K562 (cell line): ENCODE measurements around the gene TPM4. TPM values are rescaled to one million over a fixed set of nuclear protein-coding genes. Genes with fewer than 3 reads are reported as not detected.

Source experiments
- ATAC-seq: fragments of 200-7000 bp; cut with Tn5 transposase; 3 replicates; pipeline ENCODE4 v1.9.1; 2020; ENCODE audit warnings: moderate library complexity
- BruUV-seq: library from RNA; stranded (reverse); fragments of 400-500 nt; replicated peaks from 2 replicates; lab custom pipeline; 2021; lab: Mats Ljungman, UMichigan
- CTCF ChIA-PET: fragments of 300-600 bp; formaldehyde crosslinking; extraction: SDS; loops from one replicate; lab custom pipeline; 2021; ENCODE audit warnings: low intra/inter-chr PET ratio; lab: Yijun Ruan, JAX
- POLR2A ChIA-PET: fragments of 300-600, 350-650 bp; sonication (Branson Sonifier 250); formaldehyde crosslinking; extraction: SDS; loops from one replicate; lab custom pipeline; 2021; ENCODE audit warnings: antibody characterized with exemption, inconsistent platforms; lab: Yijun Ruan, JAX
- DNase-seq, 4 experiments: peaks; one replicate each; pipeline versions ENCODE4 v3.0.0 to v3.0.0-alpha.2; 2011 to 2018; ENCODE audit warnings: low spot score in 3 of 4, mixed read lengths in 3 of 4; ENCODE audit errors: extremely low read depth in 1 of 4
- FAIRE-seq: peaks from 2 replicates; lab custom pipeline; 2011; peaks lifted over from hg19 to GRCh38; lab: Jason Lieb, UNC
- H2AFZ ChIP-seq: 2 replicates; pipeline ENCODE4 v1.6.0; 2011; ENCODE audit warnings: low read depth, low read length, control low read depth, inconsistent platforms
- H3K27ac ChIP-seq: fragments of 200-600 bp; 3 replicates; pipeline ENCODE4 v1.8.0; 2011; ENCODE audit warnings: low read depth, mild to moderate bottlenecking, control low read depth, inconsistent platforms, low read length, moderate library complexity, mixed read lengths; ENCODE audit errors: extremely low read depth
- H3K27me3 ChIP-seq, 2 experiments: fragments of 300-600 bp in 1 of 2; 2 replicates in 1 of 2; 3 replicates in 1 of 2; pipeline versions ENCODE4 v1.6.0 to v1.8.0; 2011; ENCODE audit warnings: inconsistent platforms in 2 of 2, low read length in 2 of 2, mild to moderate bottlenecking in 1 of 2, mixed read lengths in 1 of 2, moderate library complexity in 1 of 2; ENCODE audit not compliant: control insufficient read depth in 2 of 2, insufficient read depth in 2 of 2
- H3K36me3 ChIP-seq: fragments of 300-600 bp; 3 replicates; pipeline ENCODE4 v1.8.0; 2011; ENCODE audit warnings: mild to moderate bottlenecking, low read length, inconsistent platforms; ENCODE audit not compliant: control insufficient read depth, insufficient read depth
- H3K4me1 ChIP-seq, 2 experiments: fragments of 200-600 bp in 1 of 2; replicated peaks in 1 of 2; 2 replicates in 1 of 2; 3 replicates in 1 of 2; pipeline versions ENCODE4 v1.5.1 to v1.8.0; 2011; ENCODE audit warnings: inconsistent platforms in 2 of 2, low read length in 2 of 2, mild to moderate bottlenecking in 1 of 2, mixed read lengths in 1 of 2, moderate library complexity in 1 of 2; ENCODE audit not compliant: control insufficient read depth in 2 of 2, insufficient read depth in 2 of 2
- H3K4me2 ChIP-seq: 2 replicates; pipeline ENCODE4 v1.6.1; 2011; ENCODE audit warnings: low read length, control low read depth, inconsistent platforms, mixed read lengths; ENCODE audit not compliant: insufficient read depth
- H3K4me3 ChIP-seq: fragments of 200-600 bp; sonication (generic), shearing (Covaris generic); 2 replicates; pipeline ENCODE4 v1.5.1; 2016; ENCODE audit warnings: control low read depth, inconsistent platforms
- H3K79me2 ChIP-seq: fragments of 200-600 bp; 3 replicates; pipeline ENCODE4 v1.8.0; 2011; ENCODE audit warnings: low read length, inconsistent platforms; ENCODE audit not compliant: control insufficient read depth, insufficient read depth
- H3K9ac ChIP-seq, 2 experiments: 2 replicates each; pipeline versions ENCODE4 v1.6.0 to v1.6.1; 2011; ENCODE audit warnings: low read depth in 2 of 2, low read length in 2 of 2, control low read depth in 1 of 2, inconsistent platforms in 1 of 2, mild to moderate bottlenecking in 1 of 2, mixed read lengths in 1 of 2; ENCODE audit not compliant: insufficient read depth in 1 of 2
- H3K9me1 ChIP-seq: one replicate; pipeline ENCODE4 v1.6.0; 2011; ENCODE audit warnings: inconsistent platforms, mild to moderate bottlenecking, low read length, moderate library complexity; ENCODE audit not compliant: control insufficient read depth, insufficient read depth
- H3K9me3 ChIP-seq: replicated peaks from 2 replicates; pipeline ENCODE4 v1.5.1; 2011; ENCODE audit warnings: low read depth, low read length, inconsistent platforms; ENCODE audit not compliant: control insufficient read depth, insufficient read depth
- H4K20me1 ChIP-seq: replicated peaks from 2 replicates; pipeline ENCODE4 v1.6.1; 2011; ENCODE audit warnings: low read length, inconsistent platforms, mixed read lengths; ENCODE audit not compliant: control insufficient read depth, insufficient read depth
- BRD4 ChIP-seq: fragments of 200-600 bp; sonication (generic); IDR thresholded peaks from 2 replicates; pipeline ENCODE4 v1.6.1; 2017; ENCODE audit warnings: inconsistent platforms
- BRD9 ChIP-seq: fragments of 450-650 bp; IDR thresholded peaks from 2 replicates; pipeline ENCODE4 v1.6.1; 2018; ENCODE audit warnings: low read depth; ENCODE audit not compliant: partially characterized antibody
- CBX3 ChIP-seq, 2 experiments: IDR thresholded peaks; 1 replicate in 1 of 2; 2 replicates in 1 of 2; pipeline ENCODE4 v1.6.1; 2012; ENCODE audit warnings: inconsistent platforms in 2 of 2, low read length in 2 of 2, borderline replicate concordance in 1 of 2, control low read depth in 1 of 2
- CGGBP1 ChIP-seq: fragments of 250-450 bp; sonication (Bioruptor Pico); IDR thresholded peaks from 2 replicates; pipeline ENCODE4 v1.9.0; 2021; ENCODE audit warnings: mild to moderate bottlenecking
- CREBBP ChIP-seq: IDR thresholded peaks from one replicate; pipeline ENCODE4 v1.6.1; 2012; ENCODE audit warnings: low read depth, mild to moderate bottlenecking, control low read depth, inconsistent platforms, low read length
- E2F6 ChIP-seq, 2 experiments: IDR thresholded peaks; 2 replicates each; pipeline ENCODE4 v1.6.1; 2011; ENCODE audit warnings: borderline replicate concordance in 1 of 2, control low read depth in 1 of 2, low read depth in 1 of 2, low read length in 1 of 2, mild to moderate bottlenecking in 1 of 2, mixed read lengths in 1 of 2, moderate library complexity in 1 of 2; ENCODE audit not compliant: insufficient read depth in 1 of 2, insufficient read length in 1 of 2, poor library complexity in 1 of 2, severe bottlenecking in 1 of 2; ENCODE audit errors: extremely low read depth in 1 of 2
- ELF2 ChIP-seq: fragments of 250-450 bp; sonication (Bioruptor Pico); IDR thresholded peaks from 2 replicates; pipeline ENCODE4 v1.5.0; 2021; ENCODE audit warnings: mild to moderate bottlenecking
- FOXJ3 ChIP-seq: sonication (generic); formaldehyde crosslinking; IDR thresholded peaks from 2 replicates; pipeline ENCODE4 v1.4.0; 2020; ENCODE audit warnings: mild to moderate bottlenecking, missing genetic modification reagents
- GATAD2B ChIP-seq: fragments of 450-650 bp; IDR thresholded peaks from 2 replicates; pipeline ENCODE4 v1.6.1; 2017; ENCODE audit warnings: mild to moderate bottlenecking, borderline replicate concordance
- HBP1 ChIP-seq: fragments of 450-650 bp; formaldehyde crosslinking; IDR thresholded peaks from 2 replicates; pipeline ENCODE4 v1.4.0; 2022; ENCODE audit warnings: missing genetic modification characterization
- KDM5B ChIP-seq: fragments of 200-600 bp; sonication (generic); IDR thresholded peaks from 2 replicates; pipeline ENCODE4 v1.6.1; 2012; ENCODE audit warnings: low read depth, mild to moderate bottlenecking, moderate library complexity, low read length, control low read depth, inconsistent platforms; ENCODE audit not compliant: insufficient replicate concordance
- NCOA1 ChIP-seq: fragments of 450-650 bp; IDR thresholded peaks from 2 replicates; pipeline ENCODE4 v1.6.1; 2016; ENCODE audit warnings: low read depth
- POLR2G ChIP-seq: fragments of 200-400 bp; formaldehyde crosslinking; IDR thresholded peaks from 2 replicates; pipeline ENCODE4 v1.6.1; 2017; ENCODE audit warnings: low read depth, mild to moderate bottlenecking, antibody characterized with exemption, low read length, moderate library complexity
- TOE1 ChIP-seq, 2 experiments: fragments of 450-650 bp in 1 of 2; sonication (generic) in 1 of 2; formaldehyde crosslinking in 1 of 2; IDR thresholded peaks; 2 replicates each; pipeline versions ENCODE4 v1.7.1 to v1.8.0; 2016 to 2022; ENCODE audit warnings: borderline replicate concordance in 2 of 2, mild to moderate bottlenecking in 2 of 2, antibody characterized with exemption in 1 of 2, inconsistent platforms in 1 of 2, low read depth in 1 of 2, missing genetic modification reagents in 1 of 2, moderate library complexity in 1 of 2
- TRIM28 ChIP-seq: fragments of 450-650 bp; IDR thresholded peaks from 2 replicates; pipeline ENCODE4 v1.6.1; 2017
- ZNF431 ChIP-seq: sonication (generic); formaldehyde crosslinking; IDR thresholded peaks from 2 replicates; pipeline ENCODE4 v1.8.0; 2022; ENCODE audit warnings: mild to moderate bottlenecking, missing genetic modification reagents
- ZNF695 ChIP-seq: fragments of 450-650 bp; formaldehyde crosslinking; IDR thresholded peaks from 2 replicates; pipeline ENCODE4 v1.4.0; 2020; ENCODE audit warnings: mild to moderate bottlenecking, moderate library complexity
- ZNF699 ChIP-seq: fragments of 250-450 bp; sonication (Bioruptor Pico); IDR thresholded peaks from 2 replicates; pipeline ENCODE4 v1.8.0; 2021; ENCODE audit warnings: mild to moderate bottlenecking, moderate library complexity; ENCODE audit not compliant: insufficient replicate concordance
- WGBS: fragments of 100-300 bp; shearing (Covaris generic); methylation state at CpG from one replicate; pipeline ENCODE4 v1.1.6; 2016; ENCODE audit warnings: low coverage, mixed read lengths; ENCODE audit not compliant: insufficient coverage; ENCODE audit errors: missing lambda C conversion rate; 5-methylcytosine and 5-hydroxymethylcytosine counted together
- in situ Hi-C: fragments of 300-500 bp; cut with MboI; formaldehyde crosslinking; loops from 4 replicates; pipeline ENCODE4 v1.15.0; 2018; ENCODE audit warnings: inconsistent platforms, mixed read lengths
- intact Hi-C: fragments of 100-400 bp; cut with micrococcal nuclease; formaldehyde crosslinking; loops from 2 replicates; pipeline ENCODE4 v1.14.2; 2022
- polyA plus RNA-seq, 8 experiments: library from polyadenylated mRNA; depleted of rRNA in 4 of 8; stranded (reverse) in 5 of 8; unstranded in 3 of 8; fragments of >200 nt; fragmentation: Nextera tagmentation in 2 of 8; fragmentation: Illumina TruSeq in 1 of 8; extraction: Ambion mirVana in 2 of 8; extraction: Trizol in 1 of 8; gene quantifications; 2 replicates each; pipeline versions ENCODE4 v1.2.1 to v1.2.3, GENCODE V29; 2011 to 2014; ENCODE audit warnings: inconsistent platforms in 1 of 8, missing spikeins in 1 of 8
- total RNA-seq, 7 experiments: library from RNA; depleted of rRNA in 6 of 7; stranded (reverse); fragments of >200 nt in 6 of 7; fragmentation: Illumina TruSeq in 2 of 7; extraction: Trizol in 2 of 7; gene quantifications; 2 replicates each; pipeline versions ENCODE4 v1.2.1 to v1.2.3, GENCODE V29; 2011 to 2021; ENCODE audit warnings: low replicate concordance in 1 of 7

TPM4 gene
- total and polyA plus RNA-seq, 9 of the 15 experiments (the other 6 are each of a cell fraction or from before 2014, with no cell fraction given), result 28.1 to 111 (median 77.4) TPM

GRCh38 chr19:16111909-16112752 lies 35.8 kb downstream of the TPM4 start:
- TSS peak; percentile 73 for BruUV-seq
- Histone ChIP-seq H3K27me3 (no peaks in the 10 kb centered on the region), H3K27ac (peak overlapping the region; percentile 98), H3K36me3 (peaks cover 30% of the 10 kb centered on the region; the same call in 2 of the 3 replicates), H3K9me1 (no peaks in the 10 kb centered on the region), H3K9me3 (no peaks in the 10 kb centered on the region), H3K9ac (peak overlapping the region; percentile 95 to 98), H3K4me1 (peaks cover 20 to 22% of the 10 kb centered on the region in 2 experiments), H3K79me2 (peaks cover 43% of the 10 kb centered on the region), H3K4me2 (peak overlapping the region; percentile 95), H4K20me1 (peaks cover 17% of the 10 kb centered on the region), H3K4me3 (peak overlapping the region; percentile 100), H2AFZ (peak overlapping the region; percentile 98)
- intact Hi-C loops, result loop anchor here (1.0 to 5.0 kb wide), 4 partner anchors 40 to 71 kb away; no protein-coding TSS in a partner anchor
- peak; percentile 37 for FAIRE-seq
- DNase-seq, result peak in 1 of 4 experiments; percentile 22
- CTCF ChIA-PET, result interaction anchor here (0.6 to 1.3 kb wide), 3 partner anchors 50 to 70 kb away, joined by 3 read pairs; no protein-coding TSS in a partner anchor
- in situ Hi-C loops, result no loop called here
- 1% methylated on average over 37 of the region's 37 CpGs for WGBS
- POLR2A ChIA-PET, result interaction anchor here (0.5 to 3.9 kb wide), 10 partner anchors 18 to 1498 kb away, joined by 3 to 16 read pairs (median 4); partner anchors contain the start of genes FAM32A and TPM4
- ATAC-seq, result peak; percentile 4
- no peak for TF ChIP-seq HBP1
- TF ChIP-seq ELF2 (CRISPR knock-in tag), result no peak; the same call in 1 of the 2 replicates
- TF ChIP-seq FOXJ3 (CRISPR knock-in tag), result no peak
- no peak for TF ChIP-seq NCOA1
- no peak for TF ChIP-seq BRD9
- TF ChIP-seq TOE1 (IDR thresholded peaks at IDR 0.05; ENCODE audit: borderline replicate concordance), result 0 out of 2 replicates have a peak, but pooled peaks have one; percentile 54
- TF ChIP-seq TOE1 (CRISPR knock-in tag; IDR thresholded peaks at IDR 0.05; ENCODE audit: borderline replicate concordance, low read depth), result no peak
- TF ChIP-seq CGGBP1 (CRISPR knock-in tag), result no peak
- no peak for TF ChIP-seq POLR2G
- TF ChIP-seq ZNF699 (CRISPR knock-in tag), result no peak
- no peak for TF ChIP-seq GATAD2B
- TF ChIP-seq KDM5B, result peak; percentile 57
- TF ChIP-seq ZNF431 (CRISPR knock-in tag), result no peak
- TF ChIP-seq ZNF695 (CRISPR knock-in tag), result no peak
- TF ChIP-seq TRIM28, result no peak
- TF ChIP-seq CREBBP, result no peak
- TF ChIP-seq E2F6 (IDR thresholded peaks at IDR 0.05; ENCODE audit: borderline replicate concordance in 1 of 2, extremely low read depth in 1 of 2, insufficient read depth in 1 of 2, insufficient read length in 1 of 2, low read depth in 1 of 2, low read length in 1 of 2, poor library complexity in 1 of 2, severe bottlenecking in 1 of 2), result peak in 1 of 2 experiments; percentile 40
- 0 out of 3 replicates have a peak, but pooled peaks of 1 of the 2 experiments have one; percentile 11 for TF ChIP-seq CBX3 (IDR thresholded peaks at IDR 0.05; ENCODE audit: borderline replicate concordance in 1 of 2, low read length in 2 of 2)
- TF ChIP-seq BRD4, result peak; percentile 87; the same call in 1 of the 2 replicates
